D341Med (cell line): Measurements from ENCODE around the gene PRPF40A.
A peak's percentile ranks its signal among the peaks of the same experiment; 100 is the strongest.
"Not testable (repeated sequence)": the region's sequence is repeated elsewhere in the genome, so short reads cannot be mapped to it uniquely, and the experiment has no call there.

Source experiments
- DNase-seq: peaks from one replicate; pipeline ENCODE4 v3.0.0; 2012; ENCODE audit warnings: low spot score

Gene PRPF40A

DNA sequence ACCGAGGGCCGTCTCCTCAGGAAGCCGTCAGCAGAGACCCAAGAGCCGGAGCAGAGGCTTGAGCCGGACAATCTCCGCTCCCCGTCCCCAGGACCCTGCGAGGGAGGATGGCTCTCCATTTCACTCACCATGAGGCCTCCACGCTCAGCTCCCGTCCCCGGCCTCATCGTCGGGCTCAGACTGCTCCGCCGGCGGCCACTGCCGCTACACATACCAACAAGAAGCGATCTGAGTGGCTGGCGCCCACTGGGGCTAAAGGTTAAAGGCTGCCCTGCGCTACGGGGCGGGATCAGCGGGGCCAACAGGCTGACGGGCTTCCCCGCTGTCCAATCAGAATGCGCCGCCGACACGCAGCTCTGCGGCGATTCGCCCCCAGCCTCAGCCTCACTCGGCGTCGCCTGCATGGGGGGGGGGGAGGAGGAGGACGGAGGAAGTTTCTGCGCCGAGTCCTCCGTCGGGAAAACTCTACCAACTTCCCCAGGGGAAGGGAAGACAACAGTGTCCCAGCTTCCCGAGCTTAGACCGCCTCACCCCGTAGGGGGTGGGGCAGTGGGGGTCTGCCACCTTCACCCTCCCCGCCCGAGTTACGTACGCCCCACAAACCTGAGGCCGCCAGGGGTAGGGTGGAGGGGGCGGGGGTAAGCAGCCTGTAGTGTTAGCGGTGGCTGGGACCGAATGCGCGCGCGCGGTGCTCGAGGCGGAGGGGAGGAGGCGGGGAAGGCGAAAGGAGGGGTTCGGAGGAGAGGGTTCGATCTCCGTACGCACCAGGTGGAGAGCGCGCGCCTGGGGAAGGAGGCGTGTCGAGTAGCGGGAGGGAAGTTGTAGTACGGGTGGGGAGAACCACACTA, at the start of gene PRPF40A:
Gene PRPF40A, minus strand, starts transcription at position 234 of the 848 bp plus-strand sequence. Its CDS starts 22 bp downstream, at position 212.
- DNase-seq, result peak; percentile 98

DNA sequence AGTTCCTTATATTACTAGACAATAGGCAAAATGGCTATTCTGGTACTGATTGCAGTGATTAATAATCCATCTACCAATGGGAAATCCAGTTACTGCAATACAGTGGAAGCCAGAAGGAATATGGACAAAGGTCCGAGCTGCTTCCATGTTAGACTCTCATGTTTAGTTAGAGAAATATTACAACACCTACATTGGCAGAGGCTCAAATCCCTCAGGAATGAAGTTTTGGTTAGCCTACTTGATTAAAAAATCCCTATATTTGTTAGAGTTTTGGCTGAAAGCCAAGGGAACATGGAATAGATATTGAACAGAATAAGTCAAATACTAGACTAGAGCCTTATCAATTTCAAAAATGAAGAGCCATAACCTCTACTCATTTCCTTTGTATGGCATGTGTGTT, 49.7 kb upstream of the PRPF40A start:
- DNase-seq, result no peak

DNA sequence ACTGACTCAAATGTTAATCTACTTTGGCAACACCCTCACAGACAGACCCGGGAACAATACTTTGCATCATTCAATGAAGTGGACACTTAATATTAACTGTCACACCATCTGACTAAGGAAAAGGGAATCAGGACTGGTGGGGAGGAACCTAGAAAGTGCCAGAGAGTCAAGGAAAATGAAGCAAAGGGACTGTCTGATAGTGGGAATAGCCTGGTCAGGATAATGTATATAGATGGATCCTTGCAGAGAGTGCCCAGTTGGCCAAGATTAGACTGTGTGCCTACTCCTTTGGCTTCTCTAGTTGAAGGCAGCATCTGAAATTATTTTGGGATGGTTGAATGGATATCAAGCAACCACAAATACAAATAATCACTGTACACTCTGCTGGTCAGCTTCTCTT, 46.4 kb upstream of the PRPF40A start:
- DNase-seq, result no peak

DNA sequence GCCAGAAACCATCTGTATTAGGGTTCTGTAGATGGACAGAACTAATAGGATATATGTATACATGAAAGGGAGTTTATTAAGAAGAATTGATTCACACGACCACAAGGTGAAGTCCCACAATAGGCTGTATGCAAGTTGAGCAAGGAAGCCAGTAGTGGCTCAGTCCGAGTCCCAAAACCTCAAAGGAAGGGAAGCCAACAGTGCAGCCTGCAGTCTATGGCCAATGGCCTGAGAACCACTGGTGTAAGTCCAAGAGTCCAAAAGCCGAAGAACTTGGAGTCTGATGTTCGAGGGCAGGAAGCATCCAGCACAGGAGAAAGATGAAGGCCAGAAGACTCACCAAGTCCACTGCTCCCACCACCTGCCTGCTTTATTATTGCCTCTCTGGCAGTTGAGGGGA, 45.9 kb upstream of the PRPF40A start:
- DNase-seq, result not testable (repeated sequence)

DNA sequence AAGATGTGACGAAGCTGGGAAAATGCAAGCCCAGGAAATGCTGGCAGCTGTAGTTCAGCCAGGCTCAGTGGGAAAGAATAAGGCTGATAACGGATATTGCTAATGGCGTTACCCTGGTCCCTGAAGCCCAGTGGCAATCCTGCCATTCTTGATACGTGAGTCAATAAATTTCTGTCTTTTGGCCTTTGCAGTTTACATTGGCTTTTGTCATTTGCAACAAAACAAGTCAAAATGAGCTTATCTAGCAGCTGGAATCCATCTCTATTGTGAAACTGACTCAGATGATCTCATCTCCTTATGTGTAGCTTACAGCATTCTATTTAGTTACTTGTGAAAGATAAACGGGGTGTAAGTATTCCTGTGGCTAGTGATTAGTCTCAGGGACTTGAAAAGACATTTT, 44.9 kb upstream of the PRPF40A start:
- no peak for DNase-seq

DNA sequence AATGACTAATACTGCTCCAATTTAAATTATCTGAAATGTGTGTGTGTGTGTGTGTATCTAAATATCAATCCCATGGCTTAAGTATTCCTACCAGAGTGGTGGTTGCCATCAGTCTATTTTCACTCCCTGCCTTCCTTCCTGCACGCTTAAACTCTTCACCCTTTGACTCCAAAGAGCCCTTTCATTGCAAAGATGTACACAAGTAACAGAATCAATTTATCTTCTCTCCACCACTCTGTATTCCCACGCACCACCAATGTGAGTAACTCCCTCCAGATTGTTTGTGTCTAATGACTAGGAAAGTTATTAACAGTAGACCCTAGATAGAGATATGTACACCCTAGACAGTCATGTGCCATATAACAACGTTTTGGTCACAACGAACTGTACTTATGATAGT, 44.0 kb upstream of the PRPF40A start:
- no peak for DNase-seq

DNA sequence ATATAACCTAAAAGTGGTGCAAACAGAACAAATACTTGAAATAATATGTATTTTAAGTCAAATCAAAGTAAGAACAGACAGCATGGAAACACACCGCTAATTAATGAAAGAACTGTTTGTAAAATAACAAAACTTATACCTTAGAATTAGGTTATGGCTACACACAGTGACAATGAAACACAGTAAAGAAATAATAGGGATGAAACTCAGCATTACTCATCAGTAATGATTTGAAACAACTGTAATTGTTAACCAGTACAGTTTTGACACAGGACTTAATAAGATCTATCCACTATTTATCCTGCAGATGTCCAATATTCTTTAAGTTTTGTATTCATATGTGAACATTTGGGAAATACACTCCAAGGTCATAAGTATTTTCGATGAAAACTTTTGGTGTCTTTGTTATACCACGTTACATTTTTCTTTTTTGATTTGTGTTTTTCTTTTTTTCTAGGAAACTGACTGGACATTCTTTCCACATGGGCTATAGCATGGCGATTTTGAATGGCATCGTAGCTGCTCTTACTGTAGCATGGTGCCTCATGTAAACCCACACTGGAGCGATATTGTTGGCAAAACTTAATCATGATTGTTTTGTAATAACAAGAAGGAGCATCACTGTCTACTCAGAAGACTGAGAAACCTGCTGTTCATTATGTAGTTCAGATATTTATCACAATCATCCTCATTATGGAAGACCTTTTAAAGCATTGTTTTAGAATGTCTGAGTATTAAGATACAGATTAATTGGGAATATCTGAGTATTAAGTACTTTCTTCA, 42.2 kb upstream of the PRPF40A start:
- DNase-seq, result no peak

DNA sequence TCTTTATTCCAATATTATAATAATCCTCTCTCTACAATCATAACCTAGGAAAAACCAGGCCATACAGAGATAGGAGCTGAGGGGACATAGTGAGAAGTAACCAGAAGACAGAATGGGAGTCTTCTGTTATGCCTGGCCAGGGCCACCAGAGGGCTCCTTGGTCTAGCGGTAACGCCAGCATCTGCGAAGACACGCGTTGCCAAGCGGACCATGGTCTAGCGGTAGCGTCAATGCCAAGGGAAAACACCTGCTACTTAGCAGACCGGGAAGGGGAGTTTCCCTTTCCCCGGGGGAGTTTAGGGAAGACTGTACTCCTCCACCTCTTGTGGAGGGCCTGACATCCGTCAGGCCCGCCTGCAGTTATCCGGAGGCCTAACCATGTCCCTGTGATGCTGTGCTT, 37.8 kb upstream of the PRPF40A start:
- DNase-seq, result no peak

DNA sequence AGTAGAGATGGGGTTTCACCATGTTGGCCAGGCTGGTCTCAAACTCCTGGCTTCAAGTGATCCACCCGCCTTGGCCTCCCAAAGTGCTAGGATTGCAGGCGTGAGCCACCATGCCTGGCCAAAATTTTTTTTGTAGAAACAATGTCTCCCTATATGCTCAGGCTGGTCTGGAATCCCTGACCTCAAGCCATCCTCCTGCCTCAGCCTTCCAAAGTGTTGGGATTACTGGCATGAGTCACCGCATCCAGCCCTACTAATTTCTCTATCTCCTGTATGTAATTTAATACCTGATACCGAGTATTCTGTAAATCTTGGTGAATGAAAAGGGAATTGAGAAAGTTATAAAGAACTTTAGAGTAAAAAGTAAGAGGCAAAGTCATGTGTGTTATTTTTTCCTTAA, 30.5 kb upstream of the PRPF40A start:
- DNase-seq, result not testable (repeated sequence)

DNA sequence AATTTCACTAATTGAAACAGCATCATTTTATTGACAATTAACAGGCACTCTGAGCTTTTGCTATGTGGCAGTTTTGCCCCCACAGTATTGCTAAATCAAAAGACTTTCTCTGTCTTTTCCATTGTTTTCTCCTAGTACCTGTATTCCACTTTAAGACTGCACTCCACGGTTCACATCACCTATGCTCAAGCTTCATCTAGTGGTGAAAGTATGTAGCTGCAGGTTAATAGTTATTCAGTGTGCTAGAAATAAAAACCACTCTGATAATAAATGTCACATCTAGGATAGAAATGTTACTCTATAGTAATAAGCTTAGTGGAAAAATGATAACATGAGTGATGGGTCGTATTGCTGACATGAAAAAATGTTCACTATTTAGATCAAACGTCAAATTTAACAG, 25.7 kb upstream of the PRPF40A start:
- DNase-seq, result peak; percentile 24

DNA sequence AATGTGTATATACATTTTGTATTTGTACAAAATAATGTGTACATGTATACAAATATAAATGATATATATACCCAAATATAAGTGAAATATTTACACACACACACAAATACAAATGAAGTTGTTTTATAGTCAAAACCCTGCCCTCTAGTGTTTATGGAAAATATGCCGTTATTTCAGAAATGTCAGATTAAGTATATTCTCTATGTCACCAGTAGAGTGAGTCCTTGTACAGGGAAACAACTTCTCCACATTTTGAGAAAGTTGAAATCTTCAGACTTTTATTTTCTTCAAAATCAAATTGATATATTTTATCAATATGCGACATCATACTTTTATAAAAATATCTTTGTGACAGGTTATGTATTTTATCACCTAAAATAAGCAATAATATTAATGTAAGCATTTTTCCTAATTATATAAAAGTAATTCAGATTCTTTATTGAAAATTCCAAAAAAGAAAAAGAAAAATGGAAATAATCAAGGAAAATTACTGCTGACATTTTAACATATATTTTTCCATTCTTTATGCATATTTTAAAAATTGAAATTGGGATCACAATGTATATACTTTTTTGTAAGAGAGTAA, 23.6 kb upstream of the PRPF40A start:
- peak; percentile 27 for DNase-seq

DNA sequence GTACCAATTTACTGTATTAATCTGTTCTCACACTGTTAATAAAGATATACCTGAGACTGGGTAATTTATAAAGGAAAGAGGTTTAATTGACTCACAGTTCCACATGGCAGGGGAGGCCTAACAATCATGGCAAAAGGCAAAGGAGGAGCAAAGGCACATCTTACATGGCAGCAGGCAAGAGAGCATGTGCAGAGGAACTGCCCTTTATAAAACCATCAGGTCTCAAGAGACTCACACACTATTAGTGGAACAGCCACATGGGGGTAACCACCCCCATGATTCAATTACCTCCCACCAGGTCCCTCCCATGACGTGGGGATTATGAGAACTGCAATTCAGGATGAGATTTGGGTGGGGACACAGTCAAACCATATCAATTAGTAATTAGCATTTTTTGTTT, 22.4 kb upstream of the PRPF40A start:
- DNase-seq, result not testable (repeated sequence)

DNA sequence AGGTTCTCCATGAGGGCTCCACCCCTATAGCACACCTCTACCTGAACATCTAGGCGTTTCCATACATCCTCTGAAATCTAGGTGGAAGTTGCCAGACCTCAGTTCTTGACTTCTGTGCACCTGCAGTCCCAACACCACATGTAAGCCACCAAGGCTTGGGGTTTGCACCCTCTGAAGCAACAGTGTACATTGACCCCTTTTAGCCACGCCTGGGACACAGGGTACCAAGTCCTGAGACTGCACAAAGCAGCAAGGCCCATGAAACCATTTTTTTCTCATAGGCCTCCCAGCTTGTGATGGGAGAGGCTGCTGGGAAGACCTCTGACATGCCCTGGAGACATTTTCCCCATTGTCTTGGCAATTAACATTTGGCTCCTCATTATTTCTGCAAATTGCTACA, 21.2 kb upstream of the PRPF40A start:
- no peak for DNase-seq

DNA sequence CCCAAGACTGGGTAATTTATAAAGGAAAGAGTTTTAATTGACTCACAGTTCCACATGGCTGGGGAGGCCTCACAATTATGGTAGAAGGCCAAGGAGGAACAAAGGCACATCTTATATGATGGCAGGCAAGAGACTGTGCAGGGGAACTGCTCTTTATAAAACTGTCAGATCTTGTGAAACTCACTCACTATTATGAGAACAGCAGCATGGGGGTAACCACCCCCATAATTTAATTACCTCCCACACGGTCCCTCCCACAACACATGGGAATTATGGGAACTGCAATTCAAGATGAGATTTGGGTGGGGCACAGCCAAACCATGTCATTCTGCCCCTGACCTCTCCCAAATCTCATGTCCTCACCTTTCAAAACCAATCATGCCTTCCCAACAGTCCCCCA, 20.2 kb upstream of the PRPF40A start:
- DNase-seq, result not testable (repeated sequence)

DNA sequence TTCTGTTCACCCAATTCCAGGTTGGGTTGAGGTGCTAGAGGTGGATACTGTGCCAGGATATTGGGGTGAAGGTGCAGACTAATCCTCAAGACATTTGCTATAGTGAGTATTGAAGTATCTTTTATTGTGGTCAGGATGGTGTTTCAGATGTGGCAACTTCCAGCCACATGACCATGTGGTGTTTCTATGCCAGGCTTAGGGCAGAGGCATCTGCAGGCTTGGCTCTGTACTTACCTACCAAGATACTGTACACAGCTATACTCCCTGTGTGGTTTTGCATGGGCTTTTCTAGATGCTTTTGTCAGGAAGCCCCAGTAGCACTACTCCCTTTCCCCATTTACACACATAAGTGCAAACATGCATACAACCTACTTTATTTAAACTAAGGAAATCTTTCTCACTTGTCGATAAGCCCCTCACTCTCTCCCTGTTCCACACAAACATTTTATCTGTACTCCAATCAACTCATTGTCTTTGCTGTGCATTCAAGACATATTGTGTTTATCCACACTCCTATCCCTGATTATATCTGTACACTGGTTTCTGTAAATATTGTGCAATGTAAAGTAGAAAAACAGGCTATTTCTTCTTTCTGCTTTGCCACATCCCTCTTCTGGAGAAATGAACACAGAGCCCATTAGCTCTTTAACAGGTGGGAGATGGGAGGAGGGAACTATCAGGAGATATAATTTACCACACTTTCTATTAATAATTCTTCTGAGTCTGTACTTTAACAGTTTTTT, 13.5 kb upstream of the PRPF40A start:
- DNase-seq, result no peak

DNA sequence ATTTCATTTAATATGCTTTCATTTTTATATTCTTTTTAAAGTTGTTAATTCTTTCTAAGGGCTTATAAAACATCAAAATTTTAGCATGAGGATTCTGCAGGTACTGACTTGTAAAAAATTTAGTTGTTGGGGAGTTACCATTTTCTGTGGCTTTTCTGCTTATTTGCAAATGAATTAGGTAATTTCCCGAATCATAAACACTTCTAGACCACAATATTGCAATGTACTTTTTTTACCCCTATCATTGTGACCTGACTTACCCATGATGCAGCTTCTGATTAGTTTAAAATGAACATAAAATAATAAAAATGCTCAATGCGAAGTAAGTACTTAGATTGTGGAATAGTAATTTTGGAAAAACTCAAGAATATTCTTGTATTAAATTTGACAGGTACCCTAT, 12.6 kb upstream of the PRPF40A start:
- DNase-seq, result no peak

DNA sequence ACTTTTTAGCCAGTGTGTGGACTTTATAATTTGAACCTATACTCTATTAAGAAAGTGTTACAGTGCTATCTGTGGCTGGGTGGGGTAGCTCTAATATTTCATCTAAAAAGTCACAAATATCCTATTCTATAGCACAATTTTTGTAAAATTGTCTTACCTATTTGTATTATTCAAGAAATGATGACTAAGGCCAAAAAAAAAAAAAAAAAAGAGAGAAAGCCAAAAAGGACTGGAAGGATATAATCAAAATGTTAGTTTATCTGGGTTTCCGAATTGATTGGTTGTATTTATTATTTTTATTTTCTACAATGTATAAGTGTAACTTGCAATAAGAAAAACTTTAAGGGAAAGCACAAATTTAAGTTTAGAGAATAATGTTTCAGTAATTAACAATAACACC, 6.7 kb upstream of the PRPF40A start:
- no peak for DNase-seq

DNA sequence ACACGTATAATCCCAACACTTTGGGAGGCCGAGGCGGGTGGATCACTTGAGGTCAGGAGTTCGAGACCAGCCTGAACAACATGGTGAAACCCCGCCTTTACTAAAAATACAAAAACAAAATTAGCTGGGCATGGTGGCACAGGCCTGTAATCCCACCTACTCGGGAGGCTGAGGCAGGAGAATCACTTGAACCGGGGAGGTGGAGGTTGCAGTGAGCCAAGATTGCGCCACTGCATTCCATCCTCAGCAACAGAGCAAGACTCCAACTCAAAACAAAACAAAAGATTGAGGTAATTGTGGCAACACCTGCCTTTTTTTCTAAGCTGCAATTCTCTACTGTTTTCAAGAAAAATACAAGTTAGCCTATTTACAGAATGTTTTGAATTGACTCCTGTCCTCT, 5.4 kb upstream of the PRPF40A start:
- DNase-seq, result not testable (repeated sequence)

DNA sequence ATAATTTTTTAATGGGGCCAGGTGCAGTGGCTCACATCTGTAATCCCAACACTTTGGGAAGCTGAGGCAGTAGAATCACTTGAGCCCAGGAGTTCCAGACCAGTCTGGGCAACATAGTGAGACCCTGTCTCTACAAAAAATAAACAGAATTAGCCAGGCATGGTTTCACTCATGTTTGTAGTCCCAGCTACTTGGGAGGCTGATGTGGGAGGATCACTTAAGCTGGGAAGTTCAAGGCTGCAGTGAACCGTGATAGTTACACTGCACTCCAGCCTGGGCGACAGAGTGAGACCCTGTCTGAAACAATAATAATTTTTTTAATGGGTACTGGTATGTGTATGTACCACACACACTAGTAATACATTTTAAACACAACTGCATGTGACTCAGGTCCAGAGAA, 3.5 kb upstream of the PRPF40A start:
- no peak for DNase-seq

DNA sequence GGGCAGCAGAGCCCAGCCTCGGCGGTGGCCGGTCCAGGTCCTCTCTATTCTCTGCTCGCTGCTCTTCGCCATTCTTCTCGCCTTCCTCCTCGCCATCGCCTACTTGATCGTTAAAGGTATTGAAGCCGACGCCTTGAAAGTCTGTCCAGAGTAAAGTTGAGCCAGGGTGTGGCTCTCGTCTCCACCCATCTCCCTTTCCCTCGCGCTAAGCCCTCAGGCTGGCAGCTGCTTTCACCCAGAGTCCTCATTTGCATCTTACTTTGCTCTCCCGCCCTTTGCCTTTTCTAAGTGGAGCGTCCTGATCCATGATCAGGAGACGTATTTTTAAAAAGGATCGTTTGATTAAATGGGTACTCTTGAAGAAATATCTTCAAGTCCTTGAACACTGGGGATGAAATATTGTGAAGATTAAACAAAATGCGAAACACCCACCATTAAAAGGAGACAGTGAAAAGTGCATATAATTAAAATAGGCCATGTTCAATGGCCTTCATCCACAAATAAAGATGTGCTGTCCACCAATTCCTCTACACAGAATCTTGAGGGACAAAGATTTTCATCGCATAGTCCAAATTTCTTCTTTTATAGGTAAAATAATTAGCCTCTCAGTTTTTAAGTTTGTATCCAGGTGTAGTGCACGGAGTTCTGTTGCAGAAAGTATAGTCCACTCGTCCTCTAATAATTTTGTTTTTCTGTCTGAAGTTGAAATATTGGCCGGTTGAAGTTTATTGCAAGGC, 1.8 kb upstream of the PRPF40A start:
- peak; percentile 67 for DNase-seq

DNA sequence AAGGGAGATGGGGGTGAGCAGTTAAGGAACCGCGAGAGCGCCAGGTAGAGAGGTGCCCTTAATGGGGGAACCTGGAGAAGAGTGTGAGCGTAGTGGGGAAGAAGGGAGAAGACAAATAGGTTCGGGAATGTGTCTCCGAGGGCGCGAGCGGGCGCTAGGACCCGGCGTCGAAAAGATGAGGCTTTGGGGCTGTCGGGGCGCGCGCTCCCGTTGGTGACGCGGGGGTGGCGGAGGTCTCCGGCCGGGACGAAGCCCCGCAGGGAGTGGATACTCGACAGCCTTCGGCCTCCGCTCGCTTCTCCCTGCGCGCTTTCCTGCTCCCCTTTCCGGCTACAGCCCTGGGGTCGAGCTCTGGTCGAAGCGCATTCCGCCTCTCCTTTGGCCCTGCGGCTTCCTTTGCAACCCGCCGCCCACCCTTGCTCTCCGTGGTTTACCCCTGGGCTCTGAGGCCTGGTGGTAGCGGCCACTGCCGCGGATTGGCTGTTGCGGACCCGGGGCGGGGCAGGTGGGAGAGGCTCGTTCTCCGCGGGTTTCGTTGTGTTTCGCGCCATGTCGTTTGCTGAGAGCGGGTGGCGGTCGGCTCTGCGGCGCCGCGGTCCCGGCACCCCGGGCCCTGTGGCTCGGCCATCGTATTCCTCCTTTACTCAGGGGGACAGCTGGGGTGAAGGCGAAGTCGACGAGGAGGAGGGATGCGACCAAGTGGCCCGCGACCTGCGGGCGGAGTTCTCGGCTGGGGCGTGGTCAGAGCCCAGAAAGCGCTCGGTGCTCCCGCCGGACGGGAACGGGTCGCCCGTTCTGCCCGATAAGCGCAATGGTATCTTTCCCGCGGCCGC, 1.0 kb upstream of the PRPF40A start, which contains the start of gene ARL6IP6:
Gene ARL6IP6, plus strand, starts transcription at position 545 of the 833 bp plus-strand sequence. Its CDS starts 5 bp downstream, at position 550.
- DNase-seq, result peak; percentile 87
